Heart right ventricle (tissue), 16 donors: Measurements from ENCODE around the gene TRUB1. TPM values are rescaled to one million over a fixed set of nuclear protein-coding genes. Genes with fewer than 3 reads are reported as not detected.

Source experiments
- ATAC-seq, 8 donors: fragments of 200-7000 bp; cut with Tn5 transposase; one replicate each; pipeline ENCODE4 v1.9.1; 2020; ENCODE audit warnings: mild to moderate bottlenecking in 8 of 8, moderate library complexity in 8 of 8, moderate number of reproducible peaks in 1 of 8
- DNase-seq, 2 donors: peaks; one replicate each; pipeline ENCODE4 v3.0.0-alpha.2; 2020
- H3K27ac ChIP-seq, 10 donors: fragments of 200-600 bp; sonication (generic) in 2 of 10; one replicate each; pipeline versions ENCODE4 v1.5.0 to v1.8.0; 2020 to 2022; ENCODE audit warnings: mild to moderate bottlenecking in 3 of 10
- H3K27me3 ChIP-seq, 7 donors: fragments of 200-600 bp; one replicate each; pipeline ENCODE4 v1.8.0; 2021 to 2022; ENCODE audit warnings: mild to moderate bottlenecking in 2 of 7
- H3K36me3 ChIP-seq, 9 donors: fragments of 200-600 bp; sonication (generic) in 1 of 9; one replicate each; pipeline versions ENCODE4 v1.5.0 to v1.8.0; 2020 to 2022; ENCODE audit warnings: mild to moderate bottlenecking in 2 of 9
- H3K4me1 ChIP-seq, 9 donors: fragments of 200-600 bp; sonication (generic) in 1 of 9; one replicate each; pipeline versions ENCODE4 v1.5.0 to v1.8.0; 2020 to 2022; ENCODE audit warnings: mild to moderate bottlenecking in 4 of 9
- H3K4me3 ChIP-seq, 10 donors: fragments of 200-600 bp; sonication (generic) in 2 of 10; one replicate each; pipeline versions ENCODE4 v1.5.0 to v1.8.0; 2020 to 2022; ENCODE audit warnings: mild to moderate bottlenecking in 7 of 10, moderate library complexity in 2 of 10
- H3K9me3 ChIP-seq, 11 donors: fragments of 200-600 bp in 10 of 11; sonication (generic) in 2 of 11; one replicate each; pipeline versions ENCODE4 v1.5.0 to v1.8.0; 2013 to 2022; ENCODE audit warnings: mild to moderate bottlenecking in 2 of 11, control low read depth in 1 of 11, moderate library complexity in 1 of 11
- WGBS, 2 donors: extraction: QIAGEN DNeasy Blood & Tissue Kit; methylation state at CpG; one replicate each; pipeline ENCODE4 v1.1.7; 2013; ENCODE audit warnings: inconsistent platforms in 1 of 2; 5-methylcytosine and 5-hydroxymethylcytosine counted together
- intact Hi-C, 10 donors: fragments of 100-400 bp; cut with DNase I; formaldehyde crosslinking; loops; one replicate each; pipeline versions ENCODE4 v1.11.1 to v1.14.2; 2022
- polyA plus RNA-seq, 2 donors: library from polyadenylated mRNA; stranded (reverse); fragments of 200-250 nt; gene quantifications; one replicate each; pipeline ENCODE4 v1.2.3, GENCODE V29; 2013
- total RNA-seq, 10 donors: library from RNA; stranded (reverse); fragmentation: NEBNext Ultra II Directional in 3 of 10; extraction: Animal tissue kit (Norgen Biotek cat#: 25700) in 3 of 10; gene quantifications; one replicate each; pipeline versions ENCODE4 v1.2.1 to v1.2.4, GENCODE V29; 2021 to 2023
- TF ChIP-seq, protein P1 (sequence below), 9 donors: fragments of 200-600 bp; sonication (generic) in 2 of 9; IDR thresholded peaks; one replicate each; pipeline versions ENCODE4 v1.5.0 to v1.8.0; 2021 to 2022; ENCODE audit warnings: antibody characterized with exemption in 9 of 9, mild to moderate bottlenecking in 5 of 9, moderate library complexity in 1 of 9
- donor health status: Arrhythmogenic right ventricular cardiomyopathy.
- donor health status: ischemic (EF 13 %, LVEDD 7.1; RV severe dilation, severe dysfunction).
- donor health status: healthy with polysubstance abuse.
- donor health status: DM: no; HTN: yes; CAD: no.
- donor health status: DM: no; HTN: no; CAD: no.
- donor health status: ischemic (EF 25% LVEDD 6.9; RV normal size, moderate dysfunction).
- donor health status: ischemic (EF 25% LVEDD 5.7; RV mildly dilated, moderate dysfunction).
- donor health status: healthy.
- donor health status: DM: yes; HTN: yes; CAD: no.
- donor health status: Ischemic cardiomyopathy.
- donor health status: ischemic (EF 35%, LVEDD 5.7; RV mildly dilated, moderate dysfunction).
- donor health status: nonischemic (EF 11% LVEDD 7.7; RV severe dilation, severe dysfunction).
- donor health status: DM: yes; HTN: yes; CAD: no.
- donor health status: PGD.
- donor health status: ischemic (EF 29% LVEDD 5.4; RV normal size, mild dysfunction).
- donor health status: nonischemic (EF 23%, LVEDD 6.1; RV moderate dilation, normal function).

The TRUB1 gene
- total and polyA plus RNA-seq, 12 donors, result 3.9 to 29.8 (median 18.6) TPM

DNA sequence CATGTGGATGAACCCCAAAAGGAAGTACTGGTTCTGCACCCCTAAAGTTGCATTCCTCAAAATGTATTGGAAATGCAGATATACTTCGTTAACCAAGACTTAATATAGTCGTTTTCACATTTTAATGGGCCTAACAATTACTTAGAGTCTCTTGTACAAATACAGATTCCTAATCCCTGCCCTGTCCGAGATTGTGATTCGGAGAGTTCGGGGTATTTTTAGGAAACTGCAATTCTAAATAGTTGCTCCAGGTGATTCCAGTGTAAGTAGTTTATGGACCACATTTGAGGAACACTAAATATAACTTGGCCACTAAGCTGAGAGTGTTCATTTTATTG is 830 bp downstream of the TRUB1 start:
- H3K4me1 ChIP-seq, result peaks cover 0 to 42% (median 24%) of the 10 kb centered on the region in 9 donors
- H3K36me3 ChIP-seq, result peaks cover 0 to 30% (median 16%) of the 10 kb centered on the region in 9 donors
- peak overlapping the region; percentile 79 to 96 (median 92) for H3K27ac ChIP-seq
- WGBS, 2 donors, result 9 to 12% methylated on average over 5 of the region's 5 CpGs
- H3K9me3 ChIP-seq, result no peaks in the 10 kb centered on the region
- DNase-seq, result no peak
- H3K4me3 ChIP-seq, result peak overlapping the region; percentile 71 to 98 (median 92)
- no peak for ATAC-seq
- no peaks in the 10 kb centered on the region for H3K27me3 ChIP-seq
- intact Hi-C loops, result no loop called here
- TF ChIP-seq, protein P1, sequence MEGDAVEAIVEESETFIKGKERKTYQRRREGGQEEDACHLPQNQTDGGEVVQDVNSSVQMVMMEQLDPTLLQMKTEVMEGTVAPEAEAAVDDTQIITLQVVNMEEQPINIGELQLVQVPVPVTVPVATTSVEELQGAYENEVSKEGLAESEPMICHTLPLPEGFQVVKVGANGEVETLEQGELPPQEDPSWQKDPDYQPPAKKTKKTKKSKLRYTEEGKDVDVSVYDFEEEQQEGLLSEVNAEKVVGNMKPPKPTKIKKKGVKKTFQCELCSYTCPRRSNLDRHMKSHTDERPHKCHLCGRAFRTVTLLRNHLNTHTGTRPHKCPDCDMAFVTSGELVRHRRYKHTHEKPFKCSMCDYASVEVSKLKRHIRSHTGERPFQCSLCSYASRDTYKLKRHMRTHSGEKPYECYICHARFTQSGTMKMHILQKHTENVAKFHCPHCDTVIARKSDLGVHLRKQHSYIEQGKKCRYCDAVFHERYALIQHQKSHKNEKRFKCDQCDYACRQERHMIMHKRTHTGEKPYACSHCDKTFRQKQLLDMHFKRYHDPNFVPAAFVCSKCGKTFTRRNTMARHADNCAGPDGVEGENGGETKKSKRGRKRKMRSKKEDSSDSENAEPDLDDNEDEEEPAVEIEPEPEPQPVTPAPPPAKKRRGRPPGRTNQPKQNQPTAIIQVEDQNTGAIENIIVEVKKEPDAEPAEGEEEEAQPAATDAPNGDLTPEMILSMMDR (IDR thresholded peaks at IDR 0.05), result no peak

DNA sequence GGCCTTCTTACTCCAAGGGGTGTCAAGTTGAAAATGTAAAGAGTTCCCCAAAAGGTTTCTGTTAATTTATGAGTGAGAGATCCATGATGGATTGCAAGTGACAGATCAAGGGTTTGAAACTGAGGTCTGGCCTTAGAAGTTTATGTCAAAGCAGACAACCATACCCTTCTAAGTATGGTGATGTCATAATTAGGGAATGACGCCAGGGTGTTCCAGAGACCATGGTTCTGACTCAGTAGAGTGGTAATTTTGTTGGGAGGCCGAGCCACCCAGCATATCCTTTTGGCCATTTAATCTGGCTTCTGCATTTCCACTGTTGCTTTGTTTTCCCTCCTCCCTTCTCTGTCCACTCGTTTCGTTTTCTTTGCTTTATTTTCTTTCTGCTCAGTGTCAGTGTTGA is 2.7 kb downstream of the TRUB1 start:
- peaks cover 0 to 42% (median 24%) of the 10 kb centered on the region in 9 donors for H3K4me1 ChIP-seq
- peak overlapping the region in 1 of 10 donors; percentile 90 for H3K4me3 ChIP-seq
- no peak for DNase-seq
- no peaks in the 10 kb centered on the region for H3K9me3 ChIP-seq
- no peaks in the 10 kb centered on the region for H3K27me3 ChIP-seq
- H3K27ac ChIP-seq, result peak overlapping the region in 5 of 10 donors; percentile 44 to 95 (median 92)
- H3K36me3 ChIP-seq, result peaks cover 0 to 49% (median 29%) of the 10 kb centered on the region in 9 donors
- intact Hi-C loops, result no loop called here
- TF ChIP-seq, protein P1 (IDR thresholded peaks at IDR 0.05), result no peak
- no peak for ATAC-seq
- WGBS, 2 donors, result 37 to 40% methylated on average over 4 of the region's 4 CpGs

DNA sequence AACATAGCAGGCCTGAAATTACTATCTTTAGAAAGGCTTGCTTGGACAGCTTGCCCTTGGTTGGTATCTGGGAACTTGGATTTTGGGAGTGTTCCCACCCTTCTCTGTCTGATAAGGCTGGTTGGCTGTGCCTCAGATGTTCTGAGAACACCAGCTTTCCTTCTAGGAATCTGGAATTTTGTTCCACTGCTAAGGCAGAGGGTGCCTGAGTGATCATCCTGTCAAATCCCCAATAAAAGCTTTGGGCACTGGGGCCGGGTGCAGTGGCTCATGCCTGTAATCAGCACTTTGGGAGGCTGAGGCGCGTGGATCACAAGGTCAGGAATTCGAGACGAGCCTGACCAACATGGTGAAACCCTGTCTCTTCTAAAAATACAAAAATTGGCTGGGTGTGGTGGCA is 5.0 kb downstream of the TRUB1 start:
- peak; percentile 11 to 84 (median 70) for ATAC-seq

DNA sequence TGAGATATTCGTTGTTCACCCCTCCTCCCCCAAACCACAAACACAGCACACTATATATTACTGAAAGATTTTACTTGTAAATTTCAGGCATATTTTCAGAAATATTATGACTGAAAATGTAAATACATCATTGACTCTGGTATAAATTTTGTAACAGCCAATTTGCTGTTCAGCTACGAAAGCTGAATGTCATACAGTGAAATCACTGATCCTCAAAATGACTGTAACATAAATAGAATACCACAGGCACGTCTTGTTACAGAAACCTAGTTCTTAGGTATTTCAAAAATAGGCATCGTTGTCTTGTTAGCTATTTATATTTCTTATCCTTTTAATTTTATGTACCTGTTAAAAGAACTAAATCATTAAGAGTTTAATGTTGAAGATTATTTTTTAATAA is 15.1 kb downstream of the TRUB1 start:
- 60 to 76% methylated on average over 4 of the region's 4 CpGs for WGBS, 2 donors
- H3K36me3 ChIP-seq, result peaks cover 0 to 43% (median 0%) of the 10 kb centered on the region in 9 donors
- intact Hi-C loops, result no loop called here
- DNase-seq, result no peak
- no peaks in the 10 kb centered on the region for H3K9me3 ChIP-seq
- ATAC-seq, result no peak
- H3K27ac ChIP-seq, result no peak overlapping the region
- no peak overlapping the region for H3K4me3 ChIP-seq
- TF ChIP-seq, protein P1 (IDR thresholded peaks at IDR 0.05), result no peak
- H3K4me1 ChIP-seq, result peaks cover 0 to 42% (median 8%) of the 10 kb centered on the region in 9 donors
- H3K27me3 ChIP-seq, result no peaks in the 10 kb centered on the region

More for the DNA sequence above, 5.0 kb downstream of the TRUB1 start:
- 68 to 71% methylated on average over 5 of the region's 5 CpGs for WGBS, 2 donors
- DNase-seq, result peak in 1 of 2 donors; percentile 67
- Histone ChIP-seq H3K27me3 (no peaks in the 10 kb centered on the region), H3K36me3 (peaks cover 0 to 72% (median 41%) of the 10 kb centered on the region in 9 donors), H3K4me1 (peaks cover 0 to 51% (median 26%) of the 10 kb centered on the region in 9 donors), H3K27ac (peak overlapping the region in 7 of 10 donors; percentile 52 to 95 (median 90)), H3K4me3 (no peak overlapping the region), H3K9me3 (no peaks in the 10 kb centered on the region)
- intact Hi-C loops, result no loop called here
- TF ChIP-seq, protein P1 (IDR thresholded peaks at IDR 0.05), result no peak
